K562 (cell line): Measurements from ENCODE around the gene SMIM8. TPM values are rescaled to one million over a fixed set of nuclear protein-coding genes. Genes with fewer than 3 reads are reported as not detected.
A peak's percentile ranks its signal among the peaks of the same experiment; 100 is the strongest.

Source experiments
- CTCF ChIP-seq, 3 experiments: IDR thresholded peaks in 2 of 3; conservative IDR thresholded peaks in 1 of 3; 2 replicates each; pipeline ENCODE4 v1.5.1; 2011 to 2012; ENCODE audit warnings: low read length in 3 of 3, mild to moderate bottlenecking in 3 of 3, control low read depth in 2 of 3, improper control_type of control experiment in 1 of 3, inconsistent platforms in 1 of 3, low read depth in 1 of 3, mixed read lengths in 1 of 3, moderate library complexity in 1 of 3; ENCODE audit not compliant: insufficient read depth in 2 of 3
- DACH1 ChIP-seq: fragments of 450-650 bp; IDR thresholded peaks from 2 replicates; pipeline ENCODE4 v1.6.1; 2018; ENCODE audit not compliant: partially characterized antibody
- DMBX1 ChIP-seq: fragments of 250-450 bp; sonication (Bioruptor Pico); IDR thresholded peaks from 2 replicates; pipeline ENCODE4 v1.8.0; 2022; ENCODE audit warnings: inconsistent platforms, mild to moderate bottlenecking, moderate library complexity, borderline replicate concordance
- E2F3 ChIP-seq: fragments of 250-450 bp; sonication (Bioruptor Pico); IDR thresholded peaks from 2 replicates; pipeline ENCODE4 v1.4.0; 2020; ENCODE audit warnings: mild to moderate bottlenecking
- FOSL1 ChIP-seq: fragments of 200-800 bp; sonication (Bioruptor generic); conservative IDR thresholded peaks from 2 replicates; pipeline ENCODE4 v1.6.1; 2016; ENCODE audit warnings: missing genetic modification characterization, missing compliant biosample characterization
- FOXA3 ChIP-seq, 2 experiments: fragments of 450-650 bp in 1 of 2; sonication (generic) in 1 of 2; formaldehyde crosslinking; IDR thresholded peaks in 1 of 2; conservative IDR thresholded peaks in 1 of 2; 2 replicates each; pipeline versions ENCODE4 v1.4.0 to v1.8.0; 2020 to 2022; ENCODE audit warnings: mild to moderate bottlenecking in 2 of 2, missing genetic modification reagents in 1 of 2
- HMG20B ChIP-seq: fragments of 250-450 bp; sonication (Bioruptor Pico); IDR thresholded peaks from 2 replicates; pipeline ENCODE4 v1.5.0; 2021; ENCODE audit warnings: mild to moderate bottlenecking
- JUN ChIP-seq, 2 experiments: sonication (generic) in 1 of 2; formaldehyde crosslinking in 1 of 2; IDR thresholded peaks; 2 replicates each; pipeline versions ENCODE4 v1.6.1 to v1.8.0; 2012 to 2022; ENCODE audit warnings: borderline replicate concordance in 2 of 2, mild to moderate bottlenecking in 2 of 2, improper control_type of control experiment in 1 of 2, low read depth in 1 of 2, low read length in 1 of 2, missing genetic modification reagents in 1 of 2
- MAX ChIP-seq: sonication (generic); formaldehyde crosslinking; IDR thresholded peaks from 2 replicates; pipeline ENCODE4 v1.9.0; 2022; ENCODE audit warnings: mild to moderate bottlenecking, missing genetic modification reagents
- NFIC ChIP-seq: fragments of 450-650 bp; IDR thresholded peaks from 2 replicates; pipeline ENCODE4 v1.6.1; 2017; ENCODE audit warnings: mild to moderate bottlenecking, inconsistent platforms
- NR3C1 ChIP-seq: sonication (generic); formaldehyde crosslinking; IDR thresholded peaks from 2 replicates; pipeline ENCODE4 v1.8.1; 2022; ENCODE audit warnings: missing genetic modification reagents
- POLR2H ChIP-seq: IDR thresholded peaks from 2 replicates; pipeline ENCODE4 v1.6.1; 2016; ENCODE audit warnings: missing genetic modification characterization, low read depth, mild to moderate bottlenecking, control low read depth, missing compliant biosample characterization, moderate library complexity
- TFE3 ChIP-seq: fragments of 450-650 bp; formaldehyde crosslinking; IDR thresholded peaks from 2 replicates; pipeline ENCODE4 v1.4.0; 2020; ENCODE audit warnings: mild to moderate bottlenecking, mixed read lengths
- ZBED1 ChIP-seq: IDR thresholded peaks from 2 replicates; pipeline ENCODE4 v1.6.1; 2014
- ZNF175 ChIP-seq: fragments of 200-800 bp; sonication (Bioruptor generic); IDR thresholded peaks from 2 replicates; pipeline ENCODE4 v1.6.1; 2016; ENCODE audit warnings: low read depth, mild to moderate bottlenecking, missing genetic modification characterization, missing compliant biosample characterization
- ZNF3 ChIP-seq: fragments of 250-450 bp; sonication (Bioruptor Pico); IDR thresholded peaks from 2 replicates; pipeline ENCODE4 v1.5.0; 2021; ENCODE audit warnings: mild to moderate bottlenecking, moderate library complexity
- ZNF316 ChIP-seq: fragments of 450-650 bp; IDR thresholded peaks from 2 replicates; pipeline ENCODE4 v1.6.1; 2016
- ZNF436 ChIP-seq: fragments of 250-450, 450-650 bp; sonication (Bioruptor Pico); formaldehyde crosslinking; IDR thresholded peaks from 2 replicates; pipeline ENCODE4 v1.7.0; 2020; ENCODE audit warnings: mild to moderate bottlenecking
- ZNF609 ChIP-seq: sonication (generic); formaldehyde crosslinking; IDR thresholded peaks from 2 replicates; pipeline ENCODE4 v1.8.1; 2023; ENCODE audit warnings: missing genetic modification reagents, mild to moderate bottlenecking, borderline replicate concordance
- ZNF707 ChIP-seq: fragments of 250-450 bp; sonication (Bioruptor Pico); conservative IDR thresholded peaks from 2 replicates; pipeline ENCODE4 v1.8.0; 2022; ENCODE audit warnings: inconsistent platforms, mild to moderate bottlenecking, moderate library complexity
- ZNF77 ChIP-seq: fragments of 250-450 bp; sonication (Bioruptor Pico); IDR thresholded peaks from 2 replicates; pipeline ENCODE4 v1.5.0; 2020
- polyA plus RNA-seq, 8 experiments: library from polyadenylated mRNA; depleted of rRNA in 4 of 8; stranded (reverse) in 5 of 8; unstranded in 3 of 8; fragments of >200 nt; fragmentation: Nextera tagmentation in 2 of 8; fragmentation: Illumina TruSeq in 1 of 8; extraction: Ambion mirVana in 2 of 8; extraction: Trizol in 1 of 8; gene quantifications; 2 replicates each; pipeline versions ENCODE4 v1.2.1 to v1.2.3, GENCODE V29; 2011 to 2014; ENCODE audit warnings: inconsistent platforms in 1 of 8, missing spikeins in 1 of 8
- total RNA-seq, 7 experiments: library from RNA; depleted of rRNA in 6 of 7; stranded (reverse); fragments of >200 nt in 6 of 7; fragmentation: Illumina TruSeq in 2 of 7; extraction: Trizol in 2 of 7; gene quantifications; 2 replicates each; pipeline versions ENCODE4 v1.2.1 to v1.2.3, GENCODE V29; 2011 to 2021; ENCODE audit warnings: low replicate concordance in 1 of 7

SMIM8 gene
- total and polyA plus RNA-seq, 9 of the 15 experiments (the other 6 are each of a cell fraction or from before 2014, with no cell fraction given) = 8.3 to 53.7 (median 15.1) TPM

- no peak for TF ChIP-seq MAX (CRISPR knock-in tag)
- no peak for TF ChIP-seq TFE3
- TF ChIP-seq ZNF436 (CRISPR knock-in tag) = no peak
- TF ChIP-seq NR3C1 (CRISPR knock-in tag) = no peak
- TF ChIP-seq JUN (IDR thresholded peaks at IDR 0.05; ENCODE audit: borderline replicate concordance, low read depth, low read length) = no peak
- no peak for TF ChIP-seq JUN (CRISPR knock-in tag; IDR thresholded peaks at IDR 0.05; ENCODE audit: borderline replicate concordance)
- no peak for TF ChIP-seq FOXA3 (CRISPR knock-in tag; conservative IDR thresholded peaks at IDR 0.05 in 1 of 2, IDR thresholded peaks at IDR 0.05 in 1 of 2)
- TF ChIP-seq FOSL1 = no peak
- TF ChIP-seq NFIC = peak; percentile 70
- no peak for TF ChIP-seq ZNF316
- TF ChIP-seq DMBX1 = no peak
- no peak for TF ChIP-seq ZNF3
- no peak for TF ChIP-seq ZNF707 (CRISPR knock-in tag)
- TF ChIP-seq ZNF77 (CRISPR knock-in tag) = no peak
- no peak for TF ChIP-seq ZBED1
- TF ChIP-seq CTCF (IDR thresholded peaks at IDR 0.05 in 2 of 3, conservative IDR thresholded peaks at IDR 0.05 in 1 of 3; ENCODE audit: insufficient read depth in 2 of 3, low read depth in 1 of 3, low read length in 3 of 3) = no peak
- TF ChIP-seq ZNF609 = no peak
- no peak for TF ChIP-seq E2F3 (CRISPR knock-in tag)
- no peak for TF ChIP-seq ZNF175 (CRISPR knock-in tag)
- no peak for TF ChIP-seq HMG20B (CRISPR knock-in tag)
- no peak for TF ChIP-seq POLR2H (tag)
- TF ChIP-seq DACH1 = no peak
These were observed 11.3 kb downstream of the SMIM8 start (continued) for GRCh38 chr6:87333591-87334181.
